DMS114 treated with DMSO at 0.1 percent for 48 hours (cell line): ENCODE data around the gene PSME2.

Experiments used
- DNase-seq: peaks from one replicate; lab custom pipeline; 2025; ENCODE audit not compliant: unreplicated experiment; lab: John Stamatoyannopoulos, UW

The PSME2 gene

DNA sequence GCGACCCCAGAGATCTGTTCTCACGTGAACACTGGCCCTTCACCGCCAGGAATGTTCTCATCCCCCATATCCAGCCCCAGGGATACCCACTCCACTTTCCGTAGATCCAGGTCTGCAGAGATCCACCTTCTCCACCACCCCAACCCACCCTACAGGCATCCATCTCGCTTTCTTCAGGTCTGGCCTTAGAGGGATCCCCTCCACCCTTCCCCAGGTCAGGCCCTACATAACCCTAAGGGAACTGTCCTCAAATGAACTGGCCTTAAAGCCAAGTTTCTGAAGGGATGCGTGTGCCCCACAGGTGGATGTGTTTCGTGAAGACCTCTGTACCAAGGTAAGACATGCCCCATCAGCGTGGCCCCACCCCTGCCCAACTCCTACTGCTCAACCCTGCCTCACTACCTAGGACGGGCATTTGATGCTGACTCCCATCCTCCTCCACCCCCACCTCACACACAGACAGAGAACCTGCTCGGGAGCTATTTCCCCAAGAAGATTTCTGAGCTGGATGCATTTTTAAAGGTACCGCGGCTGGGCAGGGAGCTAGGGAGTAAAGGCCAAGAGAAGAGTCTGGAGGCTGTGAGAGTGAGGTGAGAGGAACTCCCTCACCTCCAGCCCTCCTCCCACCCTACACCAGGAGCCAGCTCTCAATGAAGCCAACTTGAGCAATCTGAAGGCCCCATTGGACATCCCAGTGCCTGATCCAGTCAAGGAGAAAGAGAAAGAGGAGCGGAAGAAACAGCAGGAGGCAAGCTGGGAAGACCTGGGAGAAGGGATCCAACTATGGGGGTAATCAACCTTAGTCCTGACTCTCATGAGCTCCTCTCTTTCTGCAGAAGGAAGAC lies 9.5 kb downstream of the PSME2 start:
- DNase-seq = no peak

DNA sequence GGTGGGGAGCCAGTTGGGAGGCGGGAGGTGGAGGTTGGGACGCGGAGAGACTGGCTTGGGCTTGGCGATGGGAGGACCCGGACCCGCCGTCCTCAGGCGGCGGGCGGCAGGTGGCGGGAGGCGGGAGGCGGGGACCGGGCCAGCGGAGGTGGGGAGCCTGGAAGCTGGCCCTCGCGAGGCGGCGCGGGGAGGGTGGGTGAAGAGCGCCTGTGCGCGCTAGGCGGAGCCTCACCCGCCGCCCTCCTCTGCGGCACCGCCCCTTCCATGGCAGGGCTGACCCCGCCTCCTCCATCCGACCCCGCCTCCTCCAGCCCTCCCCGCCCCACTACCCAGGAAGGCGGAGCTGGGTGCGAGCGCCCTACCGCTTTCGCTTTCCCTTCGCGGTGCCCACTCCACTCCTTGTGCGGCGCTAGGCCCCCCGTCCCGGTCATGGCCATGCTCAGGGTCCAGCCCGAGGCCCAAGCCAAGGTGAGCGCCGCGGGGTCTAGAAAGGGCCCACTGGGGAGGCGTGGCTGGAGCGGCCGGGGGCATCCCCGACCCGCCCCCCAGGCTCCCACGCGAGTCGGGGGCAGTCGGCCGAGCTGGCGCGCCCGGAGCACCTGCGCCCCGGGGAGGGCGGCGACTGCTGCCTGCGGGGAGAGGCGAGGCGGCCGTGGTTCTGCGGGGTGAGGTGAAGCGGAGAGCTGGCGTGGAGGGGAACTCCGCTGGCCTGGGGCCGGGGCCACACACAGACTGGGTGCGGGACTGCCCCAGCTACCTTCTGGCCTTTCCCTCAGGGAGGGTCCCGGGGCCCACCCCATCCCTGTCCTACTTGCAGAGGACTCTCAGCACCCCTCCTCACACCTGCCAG lies 10.4 kb downstream of the PSME2 start, which contains the start of gene PSME1:
Gene PSME1, plus strand, starts transcription at position 361 of the 850 bp plus-strand sequence. Its CDS starts 69 bp downstream, at position 430.
- peak; percentile 69 for DNase-seq

DNA sequence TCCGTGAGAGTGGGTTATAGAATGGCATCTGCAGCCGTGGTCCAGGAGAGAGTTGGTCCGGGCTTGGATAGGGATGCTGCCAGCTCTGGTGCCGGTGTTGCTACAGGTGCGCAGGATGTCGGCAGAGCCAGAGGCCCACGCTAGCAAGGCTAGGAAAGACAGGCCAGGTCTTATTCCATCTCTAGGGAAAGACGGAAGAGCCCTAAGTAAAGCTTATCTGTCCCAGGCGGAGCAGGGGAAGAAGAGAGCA lies 10.9 kb downstream of the PSME2 start:
- DNase-seq = no peak

DNA sequence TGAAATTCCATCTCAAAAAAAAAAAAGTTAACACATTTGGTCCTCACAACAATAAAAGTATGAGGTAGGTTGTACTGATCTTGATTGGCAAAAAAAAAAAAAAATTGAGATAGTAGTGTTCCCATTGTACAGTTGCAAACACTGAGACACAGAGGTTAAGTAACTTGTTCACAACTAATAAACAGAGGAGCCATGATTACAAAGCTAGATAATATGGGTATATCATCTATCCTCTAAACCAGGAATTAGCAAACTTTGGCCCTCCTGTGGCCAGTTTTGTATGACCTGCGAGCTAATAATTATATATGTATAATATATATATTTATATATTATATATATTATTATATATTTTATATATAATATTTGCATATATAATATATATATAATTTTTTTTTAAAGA lies 12.7 kb downstream of the PSME2 start:
- DNase-seq = no peak

DNA sequence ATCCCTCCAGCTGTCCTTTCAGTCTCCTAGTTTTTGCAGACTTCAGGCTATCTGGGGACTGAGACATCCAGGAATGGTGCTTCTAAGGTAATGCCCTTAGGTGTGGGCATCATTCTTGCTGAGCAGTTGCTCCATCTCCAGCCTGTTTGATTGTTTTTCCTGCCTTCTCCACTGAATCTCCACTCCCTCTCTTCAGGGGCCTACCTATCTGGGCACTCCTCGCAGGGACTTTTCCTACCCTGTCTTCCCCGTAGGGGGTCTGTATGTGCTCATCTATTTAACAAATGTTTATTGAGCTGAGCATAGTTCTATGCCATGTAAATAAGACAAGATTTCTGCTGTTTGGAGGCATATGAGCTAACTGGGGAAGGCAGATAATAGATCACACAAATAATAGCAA lies 13.4 kb downstream of the PSME2 start:
- no peak for DNase-seq

DNA sequence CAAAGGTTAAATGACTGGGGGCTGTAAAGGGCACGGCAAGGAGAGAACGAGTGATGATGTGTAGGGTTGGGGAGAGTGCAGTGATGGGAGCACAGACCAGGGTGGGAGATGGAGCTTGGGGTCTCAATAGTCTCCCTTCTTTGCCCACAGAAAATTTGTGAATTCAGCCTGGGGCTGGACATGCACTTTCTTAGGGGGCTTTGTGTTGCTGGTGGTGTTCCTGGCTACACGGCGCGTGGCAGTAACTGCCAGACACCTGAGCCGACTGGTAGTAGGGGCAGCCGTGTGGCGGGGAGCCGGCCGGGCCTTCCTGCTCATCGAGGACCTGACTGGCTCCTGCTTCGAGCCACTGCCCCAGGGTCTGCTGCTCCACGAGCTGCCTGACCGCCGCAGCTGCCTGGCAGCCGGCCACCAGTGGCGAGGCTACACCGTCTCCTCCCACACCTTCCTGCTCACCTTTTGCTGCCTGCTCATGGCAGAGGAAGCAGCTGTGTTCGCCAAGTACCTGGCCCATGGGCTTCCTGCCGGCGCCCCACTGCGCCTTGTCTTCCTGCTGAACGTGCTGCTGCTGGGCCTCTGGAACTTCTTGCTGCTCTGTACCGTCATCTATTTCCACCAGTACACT lies 14.2 kb downstream of the PSME2 start:
- DNase-seq = no peak

DNA sequence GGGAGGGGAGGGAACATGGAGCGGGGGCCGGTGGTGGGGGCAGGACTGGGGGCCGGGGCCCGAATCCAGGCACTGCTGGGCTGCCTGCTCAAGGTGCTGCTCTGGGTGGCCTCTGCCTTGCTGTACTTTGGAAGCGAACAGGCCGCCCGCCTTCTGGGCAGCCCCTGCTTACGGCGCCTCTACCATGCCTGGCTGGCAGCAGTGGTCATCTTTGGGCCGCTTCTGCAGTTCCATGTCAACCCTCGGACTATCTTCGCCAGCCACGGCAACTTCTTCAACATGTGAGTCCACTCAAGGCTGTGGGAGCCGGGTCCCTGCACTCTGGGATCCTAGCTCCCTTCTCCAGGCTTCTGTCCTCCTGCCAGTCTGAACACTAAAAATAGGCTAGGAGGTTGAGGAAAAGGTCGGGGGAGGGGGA lies 14.9 kb downstream of the PSME2 start:
- no peak for DNase-seq

DNA sequence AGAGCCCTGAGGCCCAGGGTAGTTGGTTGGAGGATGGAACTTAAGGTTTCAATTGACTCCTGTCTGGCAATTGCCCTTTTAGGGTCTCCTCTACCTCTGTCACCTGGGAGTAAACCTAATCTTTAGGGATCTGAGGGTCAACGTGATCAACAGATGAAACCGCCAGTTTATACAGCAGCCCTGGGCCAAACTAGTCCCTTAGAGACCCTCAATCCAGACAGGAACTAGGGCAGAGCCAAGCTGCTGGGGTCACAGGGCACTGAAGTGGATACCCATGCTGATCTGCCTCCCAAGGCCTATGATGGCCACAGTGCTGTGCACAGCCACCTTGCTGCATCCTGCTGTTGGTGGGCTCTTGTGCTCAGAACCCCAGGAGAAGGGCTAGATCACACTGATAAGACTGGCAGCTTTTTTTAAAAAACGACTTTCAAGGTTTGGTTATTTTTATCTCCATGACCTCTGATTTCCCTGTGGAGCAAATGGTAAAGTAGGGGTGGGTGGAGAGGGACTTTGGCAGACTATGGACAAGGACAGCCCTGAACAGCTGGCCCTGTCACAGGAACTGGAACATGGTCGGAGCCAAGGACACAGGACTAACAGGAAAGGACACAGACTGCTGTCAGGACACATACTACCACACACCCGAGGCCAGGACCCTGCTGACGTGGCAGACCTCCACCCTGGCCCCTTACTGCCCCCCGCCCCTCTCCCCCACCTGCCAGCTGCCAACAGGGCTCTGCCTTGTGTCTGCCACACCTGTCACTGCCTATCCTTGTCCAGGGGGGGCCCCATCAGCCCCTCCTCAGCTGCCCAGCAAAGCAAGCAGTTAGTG lies 15.5 kb downstream of the PSME2 start:
- no peak for DNase-seq

DNA sequence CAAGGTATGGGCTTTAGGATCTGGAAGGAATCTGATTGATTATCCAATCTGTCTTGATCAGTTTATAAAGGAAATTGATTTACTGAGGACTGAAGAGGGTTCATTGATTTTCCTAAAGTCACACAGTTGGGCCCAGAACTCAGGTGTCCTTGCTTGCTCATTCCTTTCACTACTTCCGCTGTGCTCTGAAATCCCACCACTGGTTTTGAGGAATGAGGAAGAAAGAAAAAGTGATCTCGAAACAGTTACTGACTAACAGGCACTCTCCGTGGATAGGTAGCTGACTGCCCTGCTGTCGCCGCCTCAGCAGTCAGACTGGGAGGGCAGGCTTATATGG lies 16.1 kb downstream of the PSME2 start, which contains the start of gene FITM1:
Gene FITM1, plus strand, starts transcription at position 280 of the 337 bp plus-strand sequence. CDS start 905 bp downstream, outside the sequence.
- DNase-seq = no peak

DNA sequence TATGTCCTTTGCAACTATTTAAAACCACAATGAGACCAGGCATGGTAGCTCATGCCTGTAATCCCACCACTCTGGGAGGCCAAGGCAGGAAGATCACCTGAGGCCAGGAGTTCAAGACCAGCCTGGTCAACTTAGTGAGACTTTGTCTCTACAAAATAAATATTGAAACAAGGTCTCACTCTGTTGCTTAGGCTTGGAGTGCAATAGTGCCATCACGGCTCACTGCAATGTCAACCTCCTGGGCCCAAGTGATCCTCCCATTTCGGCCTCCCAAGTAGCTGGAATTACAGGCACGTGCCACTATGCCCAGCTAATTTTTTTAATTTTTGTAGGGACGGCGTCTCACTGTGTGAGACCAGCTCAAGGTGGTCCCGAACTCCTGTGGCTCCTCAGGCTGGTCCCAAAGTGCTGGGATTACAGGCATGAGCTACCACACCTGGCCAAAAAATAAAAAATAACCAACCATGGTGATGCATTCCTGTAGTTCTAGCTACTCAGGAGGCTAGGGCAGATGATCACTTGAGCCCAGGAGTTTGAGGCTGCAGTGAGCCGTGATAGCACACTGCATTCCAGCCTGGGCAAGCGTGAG lies 16.9 kb downstream of the PSME2 start:
- DNase-seq = no peak

DNA sequence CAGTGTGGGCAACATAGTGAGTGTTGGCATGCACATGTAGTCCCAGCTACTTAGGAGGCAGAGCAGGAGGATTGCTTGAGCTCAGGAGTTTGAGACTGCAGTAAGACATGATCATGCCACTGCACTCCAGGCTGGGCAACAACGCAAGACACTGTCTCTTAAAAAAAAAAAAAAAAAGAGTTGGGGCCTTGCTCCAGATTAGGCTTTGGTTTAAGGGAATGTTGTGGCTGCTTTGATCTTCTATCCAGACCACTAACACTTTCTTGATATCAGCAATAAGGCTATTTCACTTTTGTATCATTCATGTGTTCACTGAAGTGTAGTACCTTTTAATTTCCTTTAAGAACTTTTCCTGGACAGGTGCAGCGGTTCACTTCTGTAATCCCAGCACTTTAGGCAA lies 18.7 kb downstream of the PSME2 start:
- no peak for DNase-seq

DNA sequence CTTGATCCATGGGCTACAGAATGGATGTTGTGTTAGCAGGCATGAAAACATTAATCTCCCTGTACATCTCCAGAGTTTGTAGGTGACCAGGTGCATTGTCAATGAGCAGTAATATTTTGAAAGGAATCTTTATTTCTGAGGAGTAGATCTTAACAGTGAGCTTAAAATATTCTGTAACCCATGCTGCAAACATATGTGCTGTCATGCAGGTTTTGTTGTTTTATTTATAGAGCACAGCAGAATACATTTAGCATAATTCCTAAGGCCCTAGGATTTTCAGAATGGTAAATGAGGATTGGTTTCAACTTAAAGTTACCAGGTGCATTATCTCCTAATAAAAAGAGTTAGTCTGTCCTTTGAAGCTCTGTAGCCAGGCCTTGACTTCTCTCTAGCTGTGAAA lies 19.5 kb downstream of the PSME2 start:
- DNase-seq = no peak

DNA sequence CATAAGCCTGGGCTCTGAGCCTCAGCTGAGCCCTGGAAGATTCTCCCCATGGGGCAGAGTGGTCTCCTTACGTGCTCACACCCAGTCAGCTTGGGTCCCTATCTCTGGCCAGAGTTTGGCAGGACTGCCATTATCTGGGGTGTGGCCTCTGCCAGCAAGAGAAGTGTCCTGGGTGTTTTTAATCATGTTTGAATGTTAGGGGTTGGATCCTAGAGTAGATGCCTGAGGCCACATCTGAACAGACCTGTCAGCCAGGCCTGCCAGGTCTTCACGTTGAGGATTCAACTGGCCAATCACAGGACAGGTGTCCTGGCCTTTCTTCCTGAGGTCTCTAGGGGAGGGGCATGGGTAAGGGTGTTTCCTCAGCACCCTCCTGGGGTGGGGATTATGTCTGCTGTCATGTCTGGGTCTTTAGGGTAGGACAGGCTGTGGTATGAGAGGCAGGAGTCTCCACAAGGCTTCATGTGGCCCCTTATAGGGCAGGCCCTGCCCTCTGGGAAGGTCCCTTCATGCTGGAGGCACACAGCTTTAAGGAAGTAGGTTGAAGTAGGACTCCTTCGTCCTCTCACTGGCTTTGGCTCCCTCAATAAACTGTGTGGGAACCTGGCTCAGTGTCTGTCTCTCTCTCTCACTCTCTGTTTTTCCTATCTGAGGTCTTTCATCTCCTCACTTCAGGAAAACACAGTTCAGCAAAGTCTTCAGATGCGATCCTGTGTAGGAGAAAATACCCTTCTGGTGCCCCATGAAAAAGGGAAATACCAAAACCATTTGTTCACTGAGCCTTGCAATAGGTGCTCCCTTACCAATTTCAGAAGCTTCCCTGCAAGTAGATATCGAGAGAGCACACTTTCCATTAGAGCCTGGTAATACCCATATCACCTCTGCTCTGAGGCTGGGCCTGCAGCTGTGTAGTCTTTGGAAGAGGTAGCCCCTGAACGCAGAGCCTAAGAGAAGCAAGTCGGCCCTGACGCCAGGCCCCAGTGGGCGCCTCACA lies 22.7 kb downstream of the PSME2 start:
- DNase-seq = no peak

DNA sequence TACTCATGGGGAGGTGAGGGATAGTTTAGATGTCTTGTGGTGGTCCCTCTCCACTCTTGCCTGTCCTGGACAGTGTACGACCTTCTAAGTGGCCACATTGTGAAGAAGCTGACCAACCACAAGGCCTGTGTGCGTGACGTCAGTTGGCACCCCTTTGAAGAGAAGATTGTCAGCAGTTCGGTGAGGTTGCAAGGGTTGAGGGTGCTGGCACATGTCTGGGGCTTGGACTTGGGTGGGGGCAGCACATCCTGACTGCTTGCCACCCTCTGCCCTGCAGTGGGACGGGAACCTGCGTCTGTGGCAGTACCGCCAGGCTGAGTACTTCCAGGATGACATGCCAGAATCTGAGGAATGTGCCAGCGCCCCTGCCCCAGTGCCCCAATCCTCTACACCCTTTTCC lies 23.5 kb downstream of the PSME2 start:
- no peak for DNase-seq

DNA sequence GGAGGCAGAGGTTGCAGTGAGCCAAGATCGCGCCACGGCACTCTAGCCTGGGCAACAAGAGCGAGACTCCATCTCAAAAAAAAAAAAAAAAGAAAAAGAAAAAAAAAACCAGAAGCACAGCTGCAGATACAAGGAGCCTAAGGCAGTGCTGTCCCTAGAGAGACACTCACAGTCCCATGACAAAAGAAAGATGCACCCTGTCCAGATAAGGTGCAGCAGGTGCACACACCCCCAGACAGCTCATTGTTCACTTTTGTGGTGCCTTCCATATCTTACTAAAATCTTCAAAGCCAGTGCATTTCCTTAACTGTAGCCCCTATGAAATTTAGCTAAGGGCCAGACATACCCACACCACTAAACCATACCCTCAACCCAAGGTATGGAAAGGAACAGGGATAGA lies 24.0 kb downstream of the PSME2 start:
- no peak for DNase-seq

DNA sequence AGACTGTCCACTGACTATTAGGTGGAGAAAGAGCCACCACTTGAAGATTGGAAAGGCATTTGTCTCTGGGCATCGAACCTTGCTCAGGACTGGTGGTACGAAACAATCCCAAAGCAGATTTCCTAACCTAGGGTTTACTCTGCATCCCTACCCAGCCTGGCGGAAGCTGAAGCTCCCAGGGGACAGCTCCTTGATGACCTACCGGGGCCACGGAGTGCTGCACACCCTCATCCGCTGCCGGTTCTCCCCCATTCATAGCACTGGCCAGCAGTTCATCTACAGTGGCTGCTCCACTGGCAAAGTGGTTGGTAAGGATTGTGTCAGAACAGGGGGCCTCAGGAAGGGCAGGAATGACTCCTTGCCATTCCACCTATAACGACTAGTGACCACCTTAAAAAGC lies 25.2 kb downstream of the PSME2 start:
- no peak for DNase-seq

DNA sequence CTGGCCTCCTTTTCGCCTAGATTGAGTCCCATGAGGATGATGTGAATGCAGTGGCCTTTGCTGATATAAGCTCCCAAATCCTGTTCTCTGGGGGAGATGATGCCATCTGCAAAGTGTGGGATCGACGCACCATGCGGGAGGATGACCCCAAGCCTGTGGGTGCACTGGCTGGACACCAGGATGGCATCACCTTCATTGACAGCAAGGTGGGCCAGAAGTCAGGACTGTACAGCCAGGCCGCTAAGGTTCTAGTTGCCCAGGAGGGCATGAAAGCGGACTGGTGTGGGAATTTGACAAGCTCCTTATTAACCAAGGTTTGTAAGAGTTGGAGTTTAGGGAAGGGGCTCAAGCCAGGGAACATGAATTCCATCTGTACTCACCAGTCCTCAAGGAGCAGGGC lies 26.7 kb downstream of the PSME2 start:
- DNase-seq = no peak

DNA sequence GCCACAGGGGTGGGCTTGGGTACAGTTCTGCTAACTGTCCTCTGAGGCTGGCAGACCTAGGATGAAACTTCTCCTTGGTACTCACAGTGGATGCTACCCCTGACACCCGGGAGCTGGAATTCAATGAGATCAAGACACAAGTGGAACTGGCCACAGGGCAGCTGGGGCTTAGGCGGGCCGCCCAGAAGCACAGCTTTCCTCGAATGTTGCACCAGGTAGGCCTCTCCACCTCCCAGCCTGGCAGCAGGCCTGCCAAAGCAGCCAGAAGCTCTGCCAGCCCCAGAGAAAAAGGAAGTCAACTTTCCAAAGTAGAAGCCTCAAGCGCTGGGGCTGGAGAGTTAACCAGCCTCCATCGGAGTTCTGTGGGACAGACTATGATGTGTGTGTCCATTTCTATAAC lies 29.2 kb downstream of the PSME2 start:
- DNase-seq = no peak

DNA sequence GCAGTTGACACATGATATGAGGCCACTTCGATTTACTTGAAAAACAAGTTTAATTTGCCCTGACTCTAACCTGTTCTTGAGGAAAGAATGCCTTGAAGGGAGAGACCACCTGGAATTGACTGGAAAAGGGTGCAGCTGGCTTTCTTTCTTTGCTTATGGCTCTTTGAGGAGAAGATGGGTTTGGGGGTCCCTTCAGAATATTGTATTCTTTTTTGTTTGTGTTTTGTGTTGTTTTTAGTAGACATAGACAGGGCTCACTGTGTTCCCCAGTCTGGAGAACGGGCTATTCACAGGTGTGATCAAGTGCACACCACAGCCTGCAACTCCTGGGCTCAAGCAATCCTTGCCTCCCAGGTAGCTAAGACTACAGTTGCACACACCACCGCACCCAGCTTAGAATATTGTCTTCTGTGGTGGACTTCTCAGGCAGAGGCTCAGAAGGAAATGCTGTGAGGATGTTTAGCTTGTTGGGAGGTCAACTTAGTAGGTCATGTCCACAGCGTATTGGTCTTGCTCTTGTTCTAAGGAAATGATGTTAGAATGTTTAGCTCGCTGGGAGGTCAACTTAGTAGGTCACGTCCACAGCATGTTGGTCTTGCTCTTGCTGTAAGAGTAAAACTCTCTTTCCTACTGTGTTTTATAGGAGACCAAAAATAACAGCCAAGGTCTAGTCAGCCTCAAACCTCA lies 30.1 kb downstream of the PSME2 start:
- DNase-seq = no peak
